NCI-H1694 treated with DMSO at 0.1 percent for 48 hours (cell line): Measurements from ENCODE around the gene ASGR2.

Experiments used
- DNase-seq: peaks from one replicate; lab custom pipeline; 2025; lab: John Stamatoyannopoulos, UW

Gene ASGR2

GRCh38 chr17:7060165-7060891 is 54.3 kb downstream of the ASGR2 start:
- DNase-seq = no peak

- no peak for DNase-seq
Measured at GRCh38 chr17:7058831-7059447, 55.7 kb downstream of the ASGR2 start.

DNA sequence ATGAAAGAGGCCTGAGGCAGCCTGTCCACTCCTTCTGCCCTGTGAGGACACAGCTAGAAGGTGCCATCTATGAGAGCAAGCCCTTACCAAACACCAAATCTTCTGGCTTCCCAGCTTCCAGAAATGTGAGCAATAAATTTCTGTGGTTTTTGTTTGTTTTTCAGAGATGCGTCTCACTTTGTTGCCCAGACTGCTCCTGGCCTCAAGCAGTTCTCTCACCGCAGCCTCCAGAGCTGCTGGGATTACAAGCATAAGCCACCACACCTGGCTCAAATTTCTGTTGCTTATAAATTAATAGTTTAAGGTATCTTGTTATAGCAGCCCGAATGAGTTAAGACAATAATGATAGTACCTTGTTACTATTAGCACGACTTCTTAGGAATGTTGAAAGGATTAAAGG is 58.2 kb downstream of the ASGR2 start:
- no peak for DNase-seq
